HCT116 (cell line): ENCODE data around the gene NAA40. TPM values are rescaled to one million over a fixed set of nuclear protein-coding genes. Genes with fewer than 3 reads are reported as not detected.

Experiments used
- ATAC-seq: fragments of 200-7000 bp; cut with Tn5 transposase; 2 replicates; pipeline ENCODE4 v1.9.1; 2020; ENCODE audit warnings: mild to moderate bottlenecking, moderate library complexity
- BruUV-seq: library from RNA; stranded (reverse); fragments of 400-500 nt; replicated peaks from 2 replicates; lab custom pipeline; 2021; lab: Mats Ljungman, UMichigan
- CTCF ChIA-PET: fragments of 300-600 bp; sonication (Branson Sonifier 250); formaldehyde crosslinking; loops from one replicate; lab custom pipeline; 2021; ENCODE audit warnings: antibody characterized with exemption; lab: Charles Lee
- POLR2A ChIA-PET: fragments of 300-600, 350-600 bp; sonication (Branson Sonifier 250); formaldehyde crosslinking; loops from one replicate; lab custom pipeline; 2021; ENCODE audit warnings: antibody characterized with exemption; lab: Charles Lee
- RAD21 ChIA-PET, 2 experiments: fragments of 300-600 bp; sonication (Branson Sonifier 250); formaldehyde crosslinking; loops; one replicate each; lab custom pipeline; 2023; ENCODE audit warnings: low total read pairs in 2 of 2; ENCODE audit not compliant: uncharacterized antibody in 2 of 2, unreplicated experiment in 2 of 2, low non-redundant PET in 1 of 2; lab: Charles Lee
- DNase-seq: peaks from one replicate; pipeline ENCODE4 v3.0.0-alpha.2; 2010; ENCODE audit warnings: low read depth, low spot score
- H2AFZ ChIP-seq: fragments of 200-600 bp; shearing (Covaris generic), sonication (generic); 2 replicates; pipeline ENCODE4 v1.6.1; 2017; ENCODE audit warnings: low read depth, mixed run types, mixed read lengths, antibody characterized with exemption, low read length; ENCODE audit not compliant: poor library complexity, severe bottlenecking
- H3K27ac ChIP-seq: 2 replicates; pipeline ENCODE4 v1.5.1; 2012; ENCODE audit warnings: low read depth, low read length
- H3K27me3 ChIP-seq: fragments of 200-600 bp; sonication (generic); 2 replicates; pipeline ENCODE4 v1.6.1; 2016; ENCODE audit warnings: mixed run types, low read length, mixed read lengths; ENCODE audit not compliant: insufficient read depth
- H3K36me3 ChIP-seq, 2 experiments: fragments of 200-500 bp in 1 of 2; fragments of 200-600 bp in 1 of 2; sonication (Bioruptor generic) in 1 of 2; sonication (generic) in 1 of 2; 2 replicates each; pipeline versions ENCODE4 v1.5.1 to v1.6.1; 2014 to 2016; ENCODE audit warnings: low read length in 2 of 2, inconsistent platforms in 1 of 2, mixed read lengths in 1 of 2, mixed run types in 1 of 2; ENCODE audit not compliant: insufficient read depth in 2 of 2, control insufficient read depth in 1 of 2
- H3K4me1 ChIP-seq, 2 experiments: fragments of 200-600 bp in 1 of 2; sonication (generic) in 1 of 2; 2 replicates each; pipeline versions ENCODE4 v1.5.1 to v1.6.1; 2012 to 2017; ENCODE audit warnings: low read length in 2 of 2, inconsistent platforms in 1 of 2, mild to moderate bottlenecking in 1 of 2, mixed read lengths in 1 of 2, mixed run types in 1 of 2, moderate library complexity in 1 of 2; ENCODE audit not compliant: insufficient read depth in 2 of 2, control insufficient read depth in 1 of 2
- H3K4me2 ChIP-seq: fragments of 200-600 bp; sonication (generic); 2 replicates; pipeline ENCODE4 v1.6.1; 2017; ENCODE audit warnings: mixed run types, low read length, mixed read lengths
- H3K4me3 ChIP-seq, 2 experiments: fragments of 200-600 bp in 1 of 2; sonication (generic) in 1 of 2; replicated peaks in 1 of 2; 2 replicates each; pipeline ENCODE4 v1.5.1; 2011 to 2016; ENCODE audit warnings: low read length in 2 of 2, control low read depth in 1 of 2, low read depth in 1 of 2, mild to moderate bottlenecking in 1 of 2, mixed read lengths in 1 of 2, mixed run types in 1 of 2
- H3K79me2 ChIP-seq: fragments of 200-600 bp; sonication (generic); 2 replicates; pipeline ENCODE4 v1.6.1; 2017; ENCODE audit warnings: mild to moderate bottlenecking, mixed run types, low read length, moderate library complexity, mixed read lengths; ENCODE audit not compliant: insufficient read depth
- H3K9ac ChIP-seq: fragments of 200-600 bp; sonication (generic); 2 replicates; pipeline ENCODE4 v1.6.1; 2016; ENCODE audit warnings: low read length, mixed read lengths
- H3K9me2 ChIP-seq: fragments of 200-600 bp; sonication (generic), shearing (Covaris generic); 2 replicates; pipeline ENCODE4 v1.6.1; 2017; ENCODE audit warnings: mixed run types, mild to moderate bottlenecking, moderate library complexity; ENCODE audit not compliant: insufficient read depth
- H3K9me3 ChIP-seq, 2 experiments: fragments of 200-500 bp in 1 of 2; fragments of 200-600 bp in 1 of 2; sonication (Bioruptor generic) in 1 of 2; sonication (generic) in 1 of 2; 2 replicates each; pipeline ENCODE4 v1.6.1; 2014 to 2017; ENCODE audit warnings: low read length in 2 of 2, mixed read lengths in 2 of 2, inconsistent platforms in 1 of 2, low read depth in 1 of 2, mild to moderate bottlenecking in 1 of 2, mixed run types in 1 of 2, moderate library complexity in 1 of 2; ENCODE audit not compliant: control insufficient read depth in 1 of 2, insufficient read depth in 1 of 2
- H4K20me1 ChIP-seq: fragments of 200-600 bp; sonication (generic), shearing (Covaris generic); 2 replicates; pipeline ENCODE4 v1.6.1; 2017; ENCODE audit warnings: mixed run types, mild to moderate bottlenecking, moderate library complexity; ENCODE audit not compliant: insufficient read depth
- CEBPB ChIP-seq: IDR thresholded peaks from 2 replicates; pipeline ENCODE4 v1.6.1; 2012; ENCODE audit warnings: low read depth
- EGR1 ChIP-seq: IDR thresholded peaks from 2 replicates; pipeline ENCODE4 v1.6.1; 2012; ENCODE audit warnings: low read depth
- ELF1 ChIP-seq: IDR thresholded peaks from 2 replicates; pipeline ENCODE4 v1.6.1; 2012; ENCODE audit warnings: low read depth, borderline replicate concordance
- EZH2phosphoT487 ChIP-seq: fragments of 200-600 bp; IDR thresholded peaks from 2 replicates; pipeline ENCODE4 v1.6.1; 2018; ENCODE audit warnings: antibody characterized with exemption, borderline replicate concordance
- FOSL1 ChIP-seq: IDR thresholded peaks from 2 replicates; pipeline ENCODE4 v1.6.1; 2012; ENCODE audit warnings: low read depth
- RAD21 ChIP-seq: IDR thresholded peaks from 2 replicates; pipeline ENCODE4 v1.6.1; 2012; ENCODE audit warnings: low read depth, mild to moderate bottlenecking
- SIN3A ChIP-seq: IDR thresholded peaks from 2 replicates; pipeline ENCODE4 v1.6.1; 2012; ENCODE audit warnings: low read depth
- SRF ChIP-seq: IDR thresholded peaks from 2 replicates; pipeline ENCODE4 v1.6.1; 2012; ENCODE audit warnings: low read depth
- TCF7L2 ChIP-seq: IDR thresholded peaks from 2 replicates; pipeline ENCODE4 v1.7.0; 2011; ENCODE audit warnings: borderline replicate concordance, inconsistent platforms; ENCODE audit not compliant: insufficient read depth, insufficient read length; ENCODE audit errors: extremely low read depth
- YY1 ChIP-seq: IDR thresholded peaks from 2 replicates; pipeline ENCODE4 v1.6.1; 2011; ENCODE audit warnings: low read length, low read depth, moderate library complexity, mild to moderate bottlenecking; ENCODE audit not compliant: insufficient replicate concordance; ENCODE audit errors: extremely low read depth
- intact Hi-C: fragments of 100-400 bp; cut with micrococcal nuclease; formaldehyde crosslinking; loops from 2 replicates; pipeline ENCODE4 v1.10.0; 2022
- total RNA-seq: library from RNA; stranded (reverse); gene quantifications from one replicate; pipeline ENCODE4 v1.2.1, GENCODE V29; 2021; ENCODE audit not compliant: unreplicated experiment
- TF ChIP-seq, protein P1 (sequence below), 3 experiments: fragments of 200-600 bp in 1 of 3; sonication (generic) in 1 of 3; IDR thresholded peaks in 2 of 3; conservative IDR thresholded peaks in 1 of 3; 2 replicates each; pipeline ENCODE4 v1.5.1; 2012 to 2017; ENCODE audit warnings: low read depth in 2 of 3, low read length in 2 of 3, antibody characterized with exemption in 1 of 3, borderline replicate concordance in 1 of 3, control low read depth in 1 of 3, mild to moderate bottlenecking in 1 of 3, mixed read lengths in 1 of 3, mixed run types in 1 of 3, moderate library complexity in 1 of 3; ENCODE audit not compliant: insufficient read depth in 1 of 3
- TF ChIP-seq, protein P2 (sequence below): IDR thresholded peaks from 2 replicates; pipeline ENCODE4 v1.6.1; 2012
- TF ChIP-seq, protein P3 (sequence below): IDR thresholded peaks from 2 replicates; pipeline ENCODE4 v1.6.1; 2012; ENCODE audit warnings: low read depth

The NAA40 gene
- total RNA-seq, 1 experiment from 2014 or later, result 25.3 TPM

DNA sequence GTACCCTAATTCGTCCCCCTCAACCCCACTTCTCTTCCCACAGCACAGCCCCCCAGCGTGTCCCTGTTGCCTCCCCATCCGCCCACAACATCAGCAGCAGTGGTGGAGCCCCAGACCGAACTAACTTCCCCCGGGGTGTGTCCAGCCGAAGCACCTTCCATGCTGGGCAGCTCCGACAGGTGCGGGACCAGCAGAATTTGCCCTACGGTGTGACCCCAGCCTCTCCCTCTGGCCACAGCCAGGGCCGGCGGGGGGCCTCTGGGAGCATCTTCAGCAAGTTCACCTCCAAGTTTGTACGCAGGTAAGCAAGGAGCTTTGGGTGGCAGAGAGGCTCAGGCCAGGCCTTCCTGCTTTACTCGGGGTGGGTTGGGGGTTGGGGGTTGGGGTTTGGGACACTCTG is 34.1 kb upstream of the NAA40 start:
- H3K9ac ChIP-seq, result no peak overlapping the region
- RAD21 ChIA-PET, result no interaction called here
- H3K4me2 ChIP-seq, result no peak overlapping the region
- H3K27me3 ChIP-seq, result no peaks in the 10 kb centered on the region
- CTCF ChIA-PET, result no interaction called here
- TF ChIP-seq SIN3A, result no peak
- no peak for TF ChIP-seq ELF1
- TF ChIP-seq, all 23 proteins: peak for 0
- intact Hi-C loops, result no loop called here
- Histone ChIP-seq H3K9me3 (no peaks in the 10 kb centered on the region), H3K9me2 (no peaks in the 10 kb centered on the region), H2AFZ (no peak overlapping the region), H3K4me1 (no peaks in the 10 kb centered on the region), H3K27ac (no peak overlapping the region), H3K36me3 (peaks cover 11 to 25% of the 10 kb centered on the region in 2 experiments), H3K79me2 (no peaks in the 10 kb centered on the region), H4K20me1 (no peaks in the 10 kb centered on the region), H3K4me3 (no peak overlapping the region)
- POLR2A ChIA-PET, result no interaction called here
- no peak for DNase-seq
- no TSS peak for BruUV-seq
- no peak for ATAC-seq

DNA sequence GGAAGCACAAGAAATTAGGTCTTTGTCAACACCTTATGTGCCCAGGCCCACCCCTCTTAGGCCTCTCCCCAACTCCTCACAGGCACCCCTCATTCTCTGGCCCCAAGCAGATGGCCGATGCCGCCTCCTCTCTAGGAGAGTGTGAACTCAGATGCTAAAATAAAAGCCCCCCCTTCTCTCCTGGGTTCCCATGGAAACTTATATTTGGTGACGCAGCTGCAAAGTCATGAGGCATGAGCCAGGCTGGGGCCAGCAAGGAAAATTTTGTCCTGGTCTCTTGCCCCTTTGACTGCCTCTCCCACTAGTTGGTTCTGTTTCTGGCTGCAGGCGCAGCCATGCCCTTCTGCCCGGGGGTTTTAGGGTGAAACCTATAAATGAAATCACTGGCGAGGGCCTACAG is 33.6 kb upstream of the NAA40 start:
- BruUV-seq, result no TSS peak
- Histone ChIP-seq H3K9me2 (no peaks in the 10 kb centered on the region), H3K27ac (no peak overlapping the region), H3K9ac (no peak overlapping the region), H3K27me3 (no peaks in the 10 kb centered on the region), H3K4me3 (no peak overlapping the region), H3K4me2 (no peak overlapping the region), H3K36me3 (peaks cover 11 to 25% of the 10 kb centered on the region in 2 experiments), H3K9me3 (no peaks in the 10 kb centered on the region), H3K79me2 (no peaks in the 10 kb centered on the region), H2AFZ (no peak overlapping the region), H3K4me1 (no peaks in the 10 kb centered on the region), H4K20me1 (no peaks in the 10 kb centered on the region)
- TF ChIP-seq TCF7L2, result no peak
- TF ChIP-seq EGR1, result no peak
- no peak for TF ChIP-seq CEBPB
- TF ChIP-seq RAD21, result no peak
- TF ChIP-seq, protein P1, sequence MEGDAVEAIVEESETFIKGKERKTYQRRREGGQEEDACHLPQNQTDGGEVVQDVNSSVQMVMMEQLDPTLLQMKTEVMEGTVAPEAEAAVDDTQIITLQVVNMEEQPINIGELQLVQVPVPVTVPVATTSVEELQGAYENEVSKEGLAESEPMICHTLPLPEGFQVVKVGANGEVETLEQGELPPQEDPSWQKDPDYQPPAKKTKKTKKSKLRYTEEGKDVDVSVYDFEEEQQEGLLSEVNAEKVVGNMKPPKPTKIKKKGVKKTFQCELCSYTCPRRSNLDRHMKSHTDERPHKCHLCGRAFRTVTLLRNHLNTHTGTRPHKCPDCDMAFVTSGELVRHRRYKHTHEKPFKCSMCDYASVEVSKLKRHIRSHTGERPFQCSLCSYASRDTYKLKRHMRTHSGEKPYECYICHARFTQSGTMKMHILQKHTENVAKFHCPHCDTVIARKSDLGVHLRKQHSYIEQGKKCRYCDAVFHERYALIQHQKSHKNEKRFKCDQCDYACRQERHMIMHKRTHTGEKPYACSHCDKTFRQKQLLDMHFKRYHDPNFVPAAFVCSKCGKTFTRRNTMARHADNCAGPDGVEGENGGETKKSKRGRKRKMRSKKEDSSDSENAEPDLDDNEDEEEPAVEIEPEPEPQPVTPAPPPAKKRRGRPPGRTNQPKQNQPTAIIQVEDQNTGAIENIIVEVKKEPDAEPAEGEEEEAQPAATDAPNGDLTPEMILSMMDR (IDR thresholded peaks at IDR 0.05 in 2 of 3, conservative IDR thresholded peaks at IDR 0.05 in 1 of 3; ENCODE audit: borderline replicate concordance in 1 of 3, insufficient read depth in 1 of 3, low read depth in 2 of 3, low read length in 2 of 3), result no peak
- TF ChIP-seq FOSL1, result no peak
- no peak for TF ChIP-seq SIN3A
- no peak for TF ChIP-seq YY1
- no peak for TF ChIP-seq SRF
- TF ChIP-seq, protein P2, sequence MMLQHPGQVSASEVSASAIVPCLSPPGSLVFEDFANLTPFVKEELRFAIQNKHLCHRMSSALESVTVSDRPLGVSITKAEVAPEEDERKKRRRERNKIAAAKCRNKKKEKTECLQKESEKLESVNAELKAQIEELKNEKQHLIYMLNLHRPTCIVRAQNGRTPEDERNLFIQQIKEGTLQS, result no peak
- TF ChIP-seq, protein P3, sequence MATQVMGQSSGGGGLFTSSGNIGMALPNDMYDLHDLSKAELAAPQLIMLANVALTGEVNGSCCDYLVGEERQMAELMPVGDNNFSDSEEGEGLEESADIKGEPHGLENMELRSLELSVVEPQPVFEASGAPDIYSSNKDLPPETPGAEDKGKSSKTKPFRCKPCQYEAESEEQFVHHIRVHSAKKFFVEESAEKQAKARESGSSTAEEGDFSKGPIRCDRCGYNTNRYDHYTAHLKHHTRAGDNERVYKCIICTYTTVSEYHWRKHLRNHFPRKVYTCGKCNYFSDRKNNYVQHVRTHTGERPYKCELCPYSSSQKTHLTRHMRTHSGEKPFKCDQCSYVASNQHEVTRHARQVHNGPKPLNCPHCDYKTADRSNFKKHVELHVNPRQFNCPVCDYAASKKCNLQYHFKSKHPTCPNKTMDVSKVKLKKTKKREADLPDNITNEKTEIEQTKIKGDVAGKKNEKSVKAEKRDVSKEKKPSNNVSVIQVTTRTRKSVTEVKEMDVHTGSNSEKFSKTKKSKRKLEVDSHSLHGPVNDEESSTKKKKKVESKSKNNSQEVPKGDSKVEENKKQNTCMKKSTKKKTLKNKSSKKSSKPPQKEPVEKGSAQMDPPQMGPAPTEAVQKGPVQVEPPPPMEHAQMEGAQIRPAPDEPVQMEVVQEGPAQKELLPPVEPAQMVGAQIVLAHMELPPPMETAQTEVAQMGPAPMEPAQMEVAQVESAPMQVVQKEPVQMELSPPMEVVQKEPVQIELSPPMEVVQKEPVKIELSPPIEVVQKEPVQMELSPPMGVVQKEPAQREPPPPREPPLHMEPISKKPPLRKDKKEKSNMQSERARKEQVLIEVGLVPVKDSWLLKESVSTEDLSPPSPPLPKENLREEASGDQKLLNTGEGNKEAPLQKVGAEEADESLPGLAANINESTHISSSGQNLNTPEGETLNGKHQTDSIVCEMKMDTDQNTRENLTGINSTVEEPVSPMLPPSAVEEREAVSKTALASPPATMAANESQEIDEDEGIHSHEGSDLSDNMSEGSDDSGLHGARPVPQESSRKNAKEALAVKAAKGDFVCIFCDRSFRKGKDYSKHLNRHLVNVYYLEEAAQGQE, result no peak
- TF ChIP-seq EZH2phosphoT487, result no peak
- RAD21 ChIA-PET, result no interaction called here
- POLR2A ChIA-PET, result no interaction called here
- CTCF ChIA-PET, result no interaction called here
- no peak for ATAC-seq
- no peak for DNase-seq
- intact Hi-C loops, result no loop called here
